Breast epithelium (tissue), 3 donors: ENCODE results near the gene TK1.

ENCODE experiments used
- CTCF ChIP-seq, 3 donors: fragments of 450-650 bp; IDR thresholded peaks; one replicate each; pipeline ENCODE4 v1.5.1; 2016 to 2017; ENCODE audit warnings: antibody characterized with exemption in 3 of 3, mild to moderate bottlenecking in 3 of 3, moderate library complexity in 3 of 3
- POLR2A ChIP-seq: fragments of 450-650 bp; IDR thresholded peaks from one replicate; pipeline ENCODE4 v1.6.1; 2016; ENCODE audit warnings: antibody characterized with exemption, mild to moderate bottlenecking, moderate library complexity

- no peak for TF ChIP-seq CTCF (IDR thresholded peaks at IDR 0.05)
- no peak for TF ChIP-seq POLR2A
Measured at GRCh38 chr17:78197147-78197832, 10.4 kb upstream of the TK1 start.
